HG03565 (cell line): ENCODE measurements around the gene MAB21L3.

ENCODE experiments used
- ATAC-seq: cut with Tn5 transposase; IDR thresholded peaks from one replicate; pipeline ENCODE4 v1.9.1; 2021; ENCODE audit warnings: mild to moderate bottlenecking, moderate library complexity; ENCODE audit not compliant: unreplicated experiment

MAB21L3 gene

DNA sequence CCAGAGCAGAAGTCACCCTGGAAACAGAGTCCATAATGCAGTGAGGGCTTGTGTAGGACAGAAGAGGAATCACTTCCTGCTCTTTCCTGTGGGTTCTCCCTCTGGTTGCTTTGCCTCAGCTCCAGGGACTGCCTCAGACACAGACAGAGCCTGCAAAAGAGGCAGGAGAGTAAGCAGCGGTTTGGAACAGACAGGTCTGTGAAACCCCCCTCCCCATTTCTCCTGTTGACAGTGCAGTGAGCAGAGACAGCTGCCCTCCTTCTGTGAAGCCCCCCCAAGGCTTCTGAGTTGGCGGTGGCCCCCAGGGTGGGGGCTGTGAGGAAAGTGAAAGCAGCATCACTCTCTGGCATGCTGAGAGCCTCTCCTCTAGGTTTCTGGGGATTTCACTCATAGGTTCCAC is 53.0 kb downstream of the MAB21L3 start:
- no peak for ATAC-seq

- no peak for ATAC-seq
Observed at GRCh38 chr1:116164604-116165368, 53.6 kb downstream of the MAB21L3 start.

GRCh38 chr1:116165572-116165971 is 54.4 kb downstream of the MAB21L3 start:
- no peak for ATAC-seq

DNA sequence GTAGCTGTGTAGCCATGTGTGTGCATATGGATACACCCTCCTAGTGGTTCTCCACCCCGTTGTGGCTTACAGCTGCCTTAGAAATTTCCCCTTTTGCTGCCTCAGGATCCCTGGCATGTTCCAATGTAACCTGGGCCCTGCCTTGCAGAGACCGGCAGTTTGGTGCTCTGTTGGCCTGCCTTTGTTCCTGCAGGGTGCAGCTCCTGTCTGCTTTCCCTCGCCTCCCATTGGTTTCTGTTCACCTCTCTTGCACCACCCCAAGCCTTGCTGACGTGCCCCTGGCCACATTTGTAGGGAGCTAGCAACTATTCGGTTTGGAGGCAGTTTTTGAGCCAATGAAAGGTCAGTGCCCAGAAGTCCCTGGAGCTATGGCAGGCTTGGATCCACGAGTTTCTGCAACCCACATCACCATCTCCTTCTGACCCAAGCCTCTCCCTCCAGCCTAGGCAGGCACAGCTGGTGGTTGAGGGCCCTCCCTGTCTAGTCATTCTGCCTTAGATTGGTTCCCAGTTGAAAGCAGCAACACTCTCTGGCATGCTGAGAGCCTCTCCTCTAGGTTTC is 54.9 kb downstream of the MAB21L3 start:
- no peak for ATAC-seq

DNA sequence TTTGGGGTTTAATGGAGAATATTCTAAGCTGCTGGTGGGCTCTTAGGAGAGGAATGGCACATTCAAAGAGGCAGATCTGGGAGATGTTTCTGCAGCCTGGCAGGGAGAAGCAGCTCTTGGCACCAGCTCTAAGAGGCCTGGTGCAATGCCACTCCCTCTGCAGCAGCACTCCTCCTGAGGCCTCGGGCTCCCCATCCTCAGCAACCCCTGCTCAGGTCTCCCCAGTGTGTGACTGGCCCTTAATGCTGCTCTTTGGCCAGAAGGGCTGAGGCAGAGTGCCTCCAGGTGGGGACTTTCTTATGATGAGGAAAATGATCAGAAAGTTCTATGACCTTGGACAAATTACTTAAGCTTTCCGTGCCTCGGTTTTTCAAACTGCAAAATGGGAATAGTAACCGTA is 55.5 kb downstream of the MAB21L3 start:
- no peak for ATAC-seq

GRCh38 chr1:116167625-116168276 is 56.6 kb downstream of the MAB21L3 start:
- ATAC-seq, result no peak

DNA sequence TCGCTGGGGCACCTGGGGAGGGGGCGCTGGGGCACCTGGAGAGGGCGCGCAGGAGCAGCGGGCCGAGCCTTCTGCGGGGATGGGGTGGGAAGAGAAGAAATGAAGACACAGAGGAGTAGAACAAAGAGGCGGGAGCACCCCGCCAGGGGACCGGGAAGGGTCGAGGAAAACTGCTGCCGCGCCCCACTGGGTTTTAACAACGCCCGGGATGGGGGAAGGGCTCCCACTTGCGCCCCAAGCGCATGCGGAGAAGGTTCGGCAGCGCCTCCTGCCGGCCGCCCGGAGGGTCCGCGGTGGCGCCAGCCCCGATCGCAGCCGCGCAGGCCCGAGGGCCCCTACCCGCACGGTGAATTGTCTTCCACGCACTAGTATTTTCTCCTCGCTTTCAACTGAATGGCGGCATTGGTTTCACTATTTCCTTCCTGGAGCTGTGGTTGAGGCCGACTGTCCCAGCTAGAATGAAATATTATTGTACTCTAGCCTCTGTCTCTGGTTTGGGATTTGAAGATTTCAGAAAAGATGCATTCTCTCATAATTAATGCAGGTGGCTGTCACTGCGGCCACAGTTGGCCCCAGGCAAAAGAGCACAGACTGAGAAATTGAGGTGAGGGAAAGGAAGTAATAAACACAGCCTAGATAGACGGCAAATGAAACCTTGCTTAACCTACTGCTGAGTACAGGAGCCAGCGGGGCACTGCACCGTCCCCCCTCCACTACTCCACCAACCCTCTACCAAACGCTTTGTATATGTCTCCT is 57.3 kb downstream of the MAB21L3 start:
- peak; percentile 80 for ATAC-seq

DNA sequence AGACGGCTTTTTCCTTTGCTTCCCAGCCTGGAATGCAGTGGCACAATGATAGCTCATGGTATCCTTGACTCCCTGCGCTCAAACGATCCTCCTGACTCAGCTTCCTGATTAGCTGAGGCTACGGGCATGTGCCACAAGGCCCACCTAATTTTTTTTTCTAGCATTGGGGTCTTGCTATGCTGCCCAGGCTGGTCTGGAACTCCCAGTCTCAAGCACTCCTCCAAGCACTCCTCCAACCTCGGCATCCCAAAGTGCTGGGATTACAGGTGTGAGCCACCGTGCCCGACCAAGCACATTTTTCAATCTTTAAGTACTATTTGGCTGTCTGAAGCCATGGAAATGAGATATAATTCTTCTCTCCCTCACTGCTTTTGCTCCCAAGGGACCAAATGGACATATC is 58.7 kb downstream of the MAB21L3 start:
- no peak for ATAC-seq

DNA sequence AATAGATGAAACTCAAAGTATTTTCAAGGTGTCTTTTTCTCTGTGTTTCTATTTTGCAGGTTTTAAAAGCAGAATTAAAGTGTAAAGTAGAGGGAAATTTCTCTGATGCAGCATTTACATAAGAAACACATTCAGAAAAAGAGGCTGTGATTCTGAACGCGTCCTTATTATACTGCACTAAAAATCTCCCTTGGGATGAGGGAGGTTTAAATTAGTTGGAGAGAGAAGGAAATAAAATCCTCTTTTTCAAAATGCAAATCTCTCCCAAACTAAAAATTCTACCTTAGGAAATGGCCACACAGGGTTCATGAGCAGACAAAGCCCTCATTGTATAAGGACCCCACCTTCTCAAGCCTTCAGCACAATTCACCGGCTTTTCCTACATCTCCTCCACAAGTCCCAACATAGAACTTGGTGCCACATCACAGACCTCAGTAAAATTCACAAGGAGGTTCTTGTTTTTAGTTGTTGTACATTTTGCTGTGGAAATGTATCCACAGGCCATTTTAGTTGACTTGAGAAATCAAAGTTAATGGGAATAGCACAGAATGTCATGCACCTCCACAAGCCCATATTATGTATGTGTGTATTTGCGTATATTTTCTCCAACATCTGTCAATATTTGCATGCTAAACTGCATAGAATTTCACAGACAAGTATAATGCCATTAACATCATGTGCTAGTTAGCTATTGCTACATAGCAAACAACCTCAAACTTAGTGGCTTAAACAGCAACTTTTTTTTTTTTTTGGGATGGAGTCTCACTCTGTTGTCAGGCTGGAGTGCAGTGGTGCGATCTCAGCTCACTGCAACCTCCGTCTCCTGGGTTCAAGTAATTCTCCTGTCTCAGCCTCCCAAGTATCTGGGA is 59.8 kb downstream of the MAB21L3 start:
- ATAC-seq, result no peak

DNA sequence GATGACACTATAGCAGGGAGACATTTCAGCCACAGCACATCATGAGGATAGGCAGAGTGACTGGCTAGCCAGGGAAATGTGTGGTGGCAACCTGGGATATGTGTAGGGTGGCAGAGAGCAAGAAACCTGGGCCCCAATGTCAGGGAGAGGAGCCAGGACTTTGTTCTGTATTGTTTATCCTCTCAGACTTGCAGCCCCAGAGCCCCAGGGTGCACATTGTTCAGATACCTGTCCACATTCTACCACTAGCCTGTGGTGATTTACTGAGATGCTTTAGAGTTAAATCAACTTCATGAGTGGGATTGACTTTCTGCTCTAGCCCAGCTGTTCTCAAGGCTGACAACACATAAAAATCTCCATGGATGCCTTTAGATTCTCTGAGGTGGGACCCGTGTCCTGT is 61.5 kb downstream of the MAB21L3 start:
- ATAC-seq, result no peak

- ATAC-seq, result no peak
Observed at GRCh38 chr1:116175611-116176010, 64.4 kb downstream of the MAB21L3 start.

GRCh38 chr1:116176306-116176789 is 65.1 kb downstream of the MAB21L3 start:
- no peak for ATAC-seq

DNA sequence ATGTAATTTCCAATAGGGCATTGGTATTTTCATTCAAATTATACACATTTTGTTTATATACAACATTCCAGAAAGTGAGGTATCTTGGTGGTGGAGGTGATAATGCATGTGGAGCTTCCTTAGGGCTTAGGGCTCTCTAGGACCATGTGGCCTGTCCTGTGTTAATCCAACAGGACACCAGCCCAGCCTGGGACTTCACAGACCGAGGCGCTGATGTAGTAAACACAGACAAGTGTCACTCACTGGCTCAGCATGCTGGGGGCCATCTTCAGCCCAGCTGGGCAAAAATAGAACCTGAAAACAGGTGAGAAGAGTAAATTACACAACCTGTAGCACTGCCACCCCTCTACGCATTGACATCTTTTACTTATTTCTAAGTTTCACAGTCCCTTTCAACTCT is 66.7 kb downstream of the MAB21L3 start:
- no peak for ATAC-seq

DNA sequence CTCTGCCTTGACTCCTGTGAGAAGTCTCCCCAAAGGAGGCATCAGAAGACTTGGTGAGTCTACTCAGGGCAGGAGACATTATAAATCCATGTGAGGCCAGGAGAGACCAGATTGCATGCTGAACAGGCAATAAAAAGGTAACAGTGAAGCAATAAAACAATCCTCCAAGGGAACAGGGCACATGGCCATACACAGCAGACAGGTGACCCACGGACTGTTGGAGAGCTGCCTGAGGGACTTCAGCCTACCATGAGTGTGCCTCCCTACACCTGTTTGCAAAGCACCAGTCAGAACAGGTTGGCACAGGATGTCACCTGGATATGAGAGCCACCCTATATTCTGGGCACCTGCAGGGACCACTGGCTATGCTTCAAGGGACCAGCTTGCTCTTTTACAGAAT is 67.6 kb downstream of the MAB21L3 start:
- no peak for ATAC-seq

DNA sequence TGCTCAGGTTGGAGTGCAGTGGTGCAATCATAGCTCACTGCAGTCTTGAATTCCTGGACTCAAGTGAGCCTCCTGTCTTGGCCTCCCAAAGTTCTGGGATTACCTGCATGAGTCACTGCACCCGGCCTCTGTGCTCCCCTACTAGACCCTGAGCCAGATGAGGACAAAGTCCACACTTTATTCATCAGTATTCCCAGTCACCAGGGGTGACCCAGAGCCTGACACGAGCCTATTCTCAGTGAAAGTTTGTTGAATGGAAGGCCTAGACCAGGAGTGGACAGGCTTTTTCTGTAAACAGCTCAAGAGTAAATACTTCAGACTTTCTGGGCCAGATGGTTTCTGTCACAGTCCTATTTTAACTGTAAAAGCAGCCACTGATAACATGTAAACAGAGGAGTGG is 68.2 kb downstream of the MAB21L3 start:
- no peak for ATAC-seq

DNA sequence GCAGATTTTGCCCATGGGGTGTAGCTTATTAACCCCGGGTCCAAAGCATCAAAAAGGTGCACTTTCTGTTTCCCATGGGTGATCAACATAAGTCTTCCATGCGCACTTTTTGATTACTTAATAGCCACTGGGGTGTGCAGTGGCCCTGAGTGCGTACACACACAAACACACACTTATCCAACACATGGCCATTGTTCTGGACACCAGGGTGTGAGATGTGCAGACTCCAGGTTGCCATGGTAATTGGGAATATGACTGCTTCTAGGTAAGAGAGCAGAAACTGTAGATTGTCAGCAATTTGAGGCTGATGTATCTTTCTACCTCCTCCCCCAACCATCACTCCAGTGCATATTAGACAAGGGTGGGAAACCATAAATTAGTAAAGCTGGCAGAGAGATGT is 68.8 kb downstream of the MAB21L3 start:
- no peak for ATAC-seq

DNA sequence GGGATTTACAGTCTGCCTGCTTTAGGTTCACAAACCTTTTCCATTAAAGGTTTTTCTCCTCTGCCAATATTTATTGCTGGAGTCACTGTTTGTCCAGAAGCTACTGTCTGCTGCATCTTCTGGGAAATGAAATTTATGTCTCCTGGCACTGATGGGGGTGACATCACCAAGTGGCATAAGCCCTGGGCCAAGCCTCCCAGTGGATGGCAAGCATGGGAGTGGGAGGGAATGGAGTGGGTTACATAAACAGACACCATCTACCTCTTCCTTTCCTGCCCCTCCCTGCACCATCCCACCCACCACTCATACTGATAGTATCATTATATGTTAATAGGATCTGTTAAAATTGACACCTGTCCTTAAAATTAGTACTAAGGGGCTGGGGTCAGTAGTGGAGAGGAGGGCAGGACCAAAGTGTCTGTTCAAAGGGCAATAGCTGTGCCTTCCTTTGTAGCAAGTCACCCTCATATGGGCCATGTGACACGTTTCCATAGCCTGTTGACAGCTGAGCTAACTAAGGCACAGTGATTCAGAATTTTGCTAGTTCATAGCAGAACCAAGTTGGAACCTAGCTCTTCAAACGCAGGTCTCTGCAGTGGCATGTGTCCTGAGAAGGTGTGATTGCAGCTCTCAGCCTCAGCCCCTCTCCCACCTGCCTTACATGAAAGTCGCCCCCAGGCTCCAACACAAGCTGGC is 71.0 kb downstream of the MAB21L3 start:
- ATAC-seq, result no peak
